Tibial artery (tissue), 4 donors: ENCODE data around the gene FERMT3.
A peak's percentile ranks its signal among the peaks of the same experiment; 100 is the strongest.

ENCODE experiments used
- DNase-seq, 2 donors: peaks; one replicate each; pipeline ENCODE4 v3.0.0-alpha.2; 2019
- H3K27ac ChIP-seq, 2 donors: fragments of 200-600 bp; sonication (generic) in 1 of 2; 1 replicate in 1 of 2; 2 replicates in 1 of 2; pipeline ENCODE4 v1.5.1; 2018 to 2019; ENCODE audit warnings: mild to moderate bottlenecking in 1 of 2
- H3K27me3 ChIP-seq, 2 donors: fragments of 200-600 bp; sonication (generic) in 1 of 2; one replicate each; pipeline versions ENCODE4 v1.5.1 to v1.6.0; 2016 to 2019
- H3K36me3 ChIP-seq, 3 donors: fragments of 200-600 bp; sonication (generic) in 2 of 3; one replicate each; pipeline ENCODE4 v1.5.1; 2016 to 2019; ENCODE audit warnings: mild to moderate bottlenecking in 2 of 3
- H3K4me1 ChIP-seq, 4 donors: fragments of 200-600 bp; sonication (generic) in 2 of 4; 1 replicate in 3 of 4; 2 replicates in 1 of 4; pipeline ENCODE4 v1.5.1; 2016 to 2019
- H3K4me3 ChIP-seq, 2 donors: fragments of 200-600 bp; sonication (generic) in 1 of 2; 1 replicate in 1 of 2; 2 replicates in 1 of 2; pipeline ENCODE4 v1.5.1; 2018 to 2019; ENCODE audit warnings: mild to moderate bottlenecking in 2 of 2
- H3K9me3 ChIP-seq, 3 donors: fragments of 200-600 bp; sonication (generic) in 1 of 3; one replicate each; pipeline ENCODE4 v1.5.1; 2016 to 2019
- CTCF ChIP-seq, 2 experiments: fragments of 200-600 bp in 1 of 2; fragments of 450-650 bp in 1 of 2; IDR thresholded peaks; one replicate each; pipeline ENCODE4 v1.5.1; 2017 to 2019; ENCODE audit warnings: antibody characterized with exemption in 2 of 2, mild to moderate bottlenecking in 1 of 2, moderate library complexity in 1 of 2
- intact Hi-C: fragments of 100-400 bp; cut with DNase I; formaldehyde crosslinking; loops from one replicate; pipeline ENCODE4 v1.15.0; 2023; ENCODE audit warnings: low total_unique reads

The FERMT3 gene

GRCh38 chr11:64234647-64235379, 28.3 kb downstream of the FERMT3 start:
- DNase-seq = peak; percentile 53 to 87
- Histone ChIP-seq H3K4me1 (peaks cover 7 to 52% (median 38%) of the 10 kb centered on the region in 4 donors), H3K27ac (peak overlapping the region; percentile 96 to 98), H3K9me3 (no peaks in the 10 kb centered on the region), H3K36me3 (peaks cover 6 to 29% (median 16%) of the 10 kb centered on the region in 3 donors), H3K27me3 (no peaks in the 10 kb centered on the region), H3K4me3 (peak overlapping the region; percentile 87 to 93)
- intact Hi-C loops = no loop called here
- TF ChIP-seq CTCF (IDR thresholded peaks at IDR 0.05) = no peak

GRCh38 chr11:64235437-64236161, 29.1 kb downstream of the FERMT3 start:
- H3K4me1 ChIP-seq = peaks cover 7 to 57% (median 44%) of the 10 kb centered on the region in 4 donors

GRCh38 chr11:64237484-64237951, 31.0 kb downstream of the FERMT3 start:
- Histone ChIP-seq H3K27ac (no peak overlapping the region), H3K4me3 (no peak overlapping the region), H3K9me3 (no peaks in the 10 kb centered on the region), H3K27me3 (no peaks in the 10 kb centered on the region), H3K36me3 (peaks cover 6 to 29% (median 16%) of the 10 kb centered on the region in 3 donors), H3K4me1 (peaks cover 7 to 48% (median 40%) of the 10 kb centered on the region in 4 donors)
- no peak for DNase-seq
- no peak for TF ChIP-seq CTCF (IDR thresholded peaks at IDR 0.05)
- intact Hi-C loops = no loop called here

More at GRCh38 chr11:64235437-64236161, 29.1 kb downstream of the FERMT3 start:
- no peak for TF ChIP-seq CTCF (IDR thresholded peaks at IDR 0.05)
- Histone ChIP-seq H3K4me3 (peak overlapping the region; percentile 87 to 93), H3K36me3 (peaks cover 6 to 29% (median 16%) of the 10 kb centered on the region in 3 donors), H3K9me3 (no peaks in the 10 kb centered on the region), H3K27me3 (no peaks in the 10 kb centered on the region), H3K27ac (peak overlapping the region; percentile 96 to 98)
- DNase-seq = no peak
- intact Hi-C loops = no loop called here

- intact Hi-C loops = no loop called here
- TF ChIP-seq CTCF (IDR thresholded peaks at IDR 0.05) = no peak
- H3K36me3 ChIP-seq = peaks cover 6 to 31% (median 16%) of the 10 kb centered on the region in 3 donors
- H3K9me3 ChIP-seq = no peaks in the 10 kb centered on the region
- no peak overlapping the region for H3K27ac ChIP-seq
- H3K4me1 ChIP-seq = peaks cover 7 to 49% (median 41%) of the 10 kb centered on the region in 4 donors
- no peak for DNase-seq
- H3K4me3 ChIP-seq = no peak overlapping the region
- no peaks in the 10 kb centered on the region for H3K27me3 ChIP-seq
Measured at GRCh38 chr11:64238076-64238475, 31.6 kb downstream of the FERMT3 start.

- Histone ChIP-seq H3K9me3 (no peaks in the 10 kb centered on the region), H3K4me3 (no peak overlapping the region), H3K27ac (no peak overlapping the region), H3K36me3 (peaks cover 6 to 40% (median 16%) of the 10 kb centered on the region in 3 donors), H3K27me3 (no peaks in the 10 kb centered on the region), H3K4me1 (peaks cover 7 to 48% (median 38%) of the 10 kb centered on the region in 4 donors)
- intact Hi-C loops = no loop called here
- no peak for DNase-seq
- TF ChIP-seq CTCF (IDR thresholded peaks at IDR 0.05) = no peak
Measured at GRCh38 chr11:64238999-64239398, 32.5 kb downstream of the FERMT3 start.
